ENCODE measurements around the gene CDC16.

Gene CDC16

GRCh38 chr13:114257014-114257413 lies 22.3 kb downstream of the CDC16 start:
- ChIA-PET CTCF (interaction anchor here (1.3 kb wide), 1 partner anchor 21 kb away, joined by 3 read pairs; no protein-coding TSS in a partner anchor), POLR2A (no interaction called here)
- no peak for TF ChIP-seq CTCF (IDR thresholded peaks at IDR 0.05; ENCODE audit: control extremely low read depth, extremely low read depth, low read depth, missing control alignments)
- DNase-seq (ENCODE audit: extremely low spot score) = no peak

GRCh38 chr13:114258589-114258988 lies 23.9 kb downstream of the CDC16 start:
- CTCF ChIA-PET = interaction anchor here (1.0 kb wide), 1 partner anchor 59 kb away, joined by 4 read pairs; no protein-coding TSS in a partner anchor
- TF ChIP-seq CTCF (IDR thresholded peaks at IDR 0.05; ENCODE audit: control extremely low read depth, extremely low read depth, low read depth, missing control alignments) = no peak

GRCh38 chr13:114259374-114259773 lies 24.7 kb downstream of the CDC16 start:
- POLR2A ChIA-PET = no interaction called here
- no peak for DNase-seq (ENCODE audit: extremely low spot score)
- CTCF ChIA-PET = no interaction called here
- no peak for TF ChIP-seq CTCF (IDR thresholded peaks at IDR 0.05; ENCODE audit: control extremely low read depth, extremely low read depth, low read depth, missing control alignments)

More at GRCh38 chr13:114258589-114258988, 23.9 kb downstream of the CDC16 start:
- POLR2A ChIA-PET = no interaction called here
- DNase-seq (ENCODE audit: extremely low spot score) = no peak

GRCh38 chr13:114259974-114260373 lies 25.3 kb downstream of the CDC16 start:
- ChIA-PET CTCF (interaction anchor here (2.2 kb wide), 1 partner anchor 24 kb away, joined by 4 read pairs; no protein-coding TSS in a partner anchor), POLR2A (no interaction called here)
- DNase-seq (ENCODE audit: extremely low spot score) = no peak
- no peak for TF ChIP-seq CTCF (IDR thresholded peaks at IDR 0.05; ENCODE audit: control extremely low read depth, extremely low read depth, low read depth, missing control alignments)

- ChIA-PET POLR2A (no interaction called here), CTCF (interaction anchor here (2.2 kb wide), 1 partner anchor 25 kb away, joined by 4 read pairs; no protein-coding TSS in a partner anchor)
- no peak for TF ChIP-seq CTCF (IDR thresholded peaks at IDR 0.05; ENCODE audit: control extremely low read depth, extremely low read depth, low read depth, missing control alignments)
- DNase-seq (ENCODE audit: extremely low spot score) = no peak
Measured at GRCh38 chr13:114260814-114261213, 26.1 kb downstream of the CDC16 start.

GRCh38 chr13:114261328-114261965 lies 26.8 kb downstream of the CDC16 start:
- ChIA-PET POLR2A (no interaction called here), CTCF (interaction anchor here (2.2 kb wide), 1 partner anchor 25 kb away, joined by 4 read pairs; no protein-coding TSS in a partner anchor)
- no peak for DNase-seq (ENCODE audit: extremely low spot score)
- no peak for TF ChIP-seq CTCF (IDR thresholded peaks at IDR 0.05; ENCODE audit: control extremely low read depth, extremely low read depth, low read depth, missing control alignments)
